Calu3 (cell line): ENCODE data around the gene HOXC11. TPM values are rescaled to one million over a fixed set of nuclear protein-coding genes. Genes with fewer than 3 reads are reported as not detected.

Experiments used
- BruUV-seq: library from RNA; stranded (reverse); fragments of 400-500 nt; replicated peaks from 2 replicates; lab custom pipeline; 2021; lab: Mats Ljungman, UMichigan
- CTCF ChIA-PET: fragments of 300-600 bp; sonication (Branson Sonifier 250); formaldehyde crosslinking; loops from one replicate; lab custom pipeline; 2022; ENCODE audit warnings: antibody characterized with exemption; lab: Charles Lee
- DNase-seq: peaks from one replicate; pipeline ENCODE4 v3.0.0; 2022
- H3K27ac Mint-ChIP-seq: one replicate; pipeline ENCODE4 v1.8.0; 2022; ENCODE audit warnings: mixed read lengths; ENCODE audit not compliant: unreplicated experiment
- H3K27me3 Mint-ChIP-seq: one replicate; pipeline ENCODE4 v1.8.0; 2022; ENCODE audit warnings: mixed read lengths; ENCODE audit not compliant: unreplicated experiment
- H3K36me3 Mint-ChIP-seq: one replicate; pipeline ENCODE4 v1.8.0; 2022; ENCODE audit warnings: mild to moderate bottlenecking, moderate library complexity, mixed read lengths; ENCODE audit not compliant: insufficient read depth, unreplicated experiment
- H3K4me1 Mint-ChIP-seq: one replicate; pipeline ENCODE4 v1.8.0; 2022; ENCODE audit warnings: mild to moderate bottlenecking, low read depth, mixed read lengths; ENCODE audit not compliant: unreplicated experiment
- H3K4me3 Mint-ChIP-seq: one replicate; pipeline ENCODE4 v1.8.0; 2022; ENCODE audit warnings: mild to moderate bottlenecking, low read depth, moderate library complexity, mixed read lengths; ENCODE audit not compliant: unreplicated experiment
- H3K9me3 Mint-ChIP-seq: one replicate; pipeline ENCODE4 v1.8.0; 2022; ENCODE audit warnings: low read depth, mixed read lengths; ENCODE audit not compliant: unreplicated experiment
- CTCF ChIP-seq: fragments of 200-600 bp; IDR thresholded peaks from one replicate; pipeline ENCODE4 v1.8.0; 2022; ENCODE audit warnings: antibody characterized with exemption; ENCODE audit not compliant: unreplicated experiment
- intact Hi-C: fragments of 100-400 bp; cut with micrococcal nuclease; formaldehyde crosslinking; loops from one replicate; pipeline ENCODE4 v1.10.0; 2022; ENCODE audit not compliant: unreplicated experiment
- total RNA-seq: library from RNA; stranded (reverse); gene quantifications from 2 replicates; pipeline ENCODE4 v1.2.3, GENCODE V29; 2022

HOXC11 gene
- total RNA-seq, 1 experiment from 2014 or later: not detected

DNA sequence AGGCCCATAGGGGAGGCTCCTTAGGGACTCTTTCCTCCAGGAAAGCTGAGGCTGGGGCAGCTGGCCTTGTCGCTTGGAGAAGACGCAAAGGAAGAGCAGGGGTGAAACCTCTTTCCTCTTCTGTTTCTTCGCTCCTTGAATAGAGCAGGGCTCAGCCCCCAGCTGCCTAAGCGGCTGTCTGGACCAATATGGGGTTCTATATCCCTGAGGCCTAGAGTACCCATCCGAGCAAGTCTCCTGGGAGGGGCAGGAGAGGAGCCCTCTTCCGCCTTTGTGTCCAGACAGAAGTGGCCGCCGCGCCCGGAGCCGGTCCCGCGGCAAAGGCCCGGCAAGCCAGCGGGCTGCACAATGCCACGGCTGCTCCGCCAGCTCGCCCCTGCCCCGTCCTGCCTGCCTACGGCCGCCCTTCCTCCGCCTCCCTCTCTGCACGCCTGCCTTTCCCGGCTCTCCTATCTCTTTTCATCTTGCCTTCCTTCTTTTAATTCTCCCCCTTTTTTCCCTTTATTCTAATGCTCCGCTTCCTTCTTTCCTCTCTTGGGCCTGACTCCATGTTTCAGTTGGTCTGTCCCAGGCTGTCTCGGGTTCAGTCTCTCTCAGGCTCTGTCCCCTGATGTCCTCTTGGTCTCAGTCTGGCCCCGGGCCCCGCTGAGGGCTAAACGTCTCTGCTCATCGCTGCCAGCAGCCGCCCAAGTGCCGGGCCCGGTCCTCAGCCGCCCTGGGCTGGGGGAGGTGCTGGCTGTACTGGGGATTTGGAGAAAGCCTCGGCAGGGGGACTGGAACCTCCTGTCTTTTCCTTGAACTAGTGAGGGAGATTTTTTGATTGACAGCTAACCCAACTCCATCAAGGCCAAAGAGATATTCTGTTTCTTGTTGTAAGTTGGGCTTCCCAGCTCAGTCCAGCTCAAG, 24.5 kb downstream of the HOXC11 start:
- DNase-seq: no peak
- CTCF ChIA-PET: interaction anchor here (1.2 kb wide), 1 partner anchor 13 kb away, joined by 3 read pairs; the partner anchor contains the start of gene HOXC10
- Mint-ChIP-seq H3K36me3 (peaks cover 27% of the 10 kb centered on the region), H3K4me3 (no peak overlapping the region), H3K27ac (no peak overlapping the region), H3K27me3 (peaks cover 89% of the 10 kb centered on the region), H3K4me1 (peaks cover 31% of the 10 kb centered on the region), H3K9me3 (no peaks in the 10 kb centered on the region)
- BruUV-seq: no TSS peak
- no peak for TF ChIP-seq CTCF
- intact Hi-C loops: no loop called here

DNA sequence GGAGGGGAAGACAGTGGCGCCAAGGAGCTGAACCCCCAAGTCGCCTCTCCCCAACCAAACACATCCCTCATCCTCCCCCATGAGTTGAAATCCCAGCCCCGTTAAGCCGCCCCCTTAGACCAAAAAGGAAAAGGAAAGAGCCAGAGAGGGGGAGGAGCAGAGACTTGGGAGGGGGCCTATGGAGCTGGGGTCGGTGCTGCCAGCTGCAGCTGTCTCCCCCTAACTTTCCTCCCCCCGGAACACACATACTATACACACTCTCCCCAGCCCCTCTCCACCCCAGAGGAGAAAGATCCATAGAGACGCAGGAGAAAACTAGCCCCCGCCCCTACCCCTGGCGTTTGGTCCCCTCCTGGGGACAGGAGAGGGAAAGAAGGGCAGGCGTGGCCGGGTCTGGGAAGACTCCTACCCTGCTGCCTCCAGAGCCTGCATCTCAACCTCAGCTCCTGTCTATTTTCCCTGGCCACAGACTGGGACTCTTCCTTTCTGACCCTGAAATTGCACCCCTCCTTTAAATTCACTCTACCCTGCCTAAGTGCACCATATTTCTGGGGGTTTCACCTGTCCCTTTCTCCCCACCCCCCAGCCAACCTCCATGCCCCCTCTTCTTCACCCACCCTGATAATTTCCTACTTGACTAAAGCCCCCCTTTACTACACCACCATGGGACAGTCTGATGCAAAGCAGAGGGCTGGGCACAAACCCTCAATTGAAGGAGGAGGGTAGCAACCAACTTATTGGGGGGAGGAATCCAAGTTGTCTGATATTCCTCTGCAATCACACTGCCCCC, 25.4 kb downstream of the HOXC11 start:
- H3K27ac Mint-ChIP-seq: no peak overlapping the region
- H3K27me3 Mint-ChIP-seq: peaks cover 89% of the 10 kb centered on the region
- CTCF ChIA-PET: interaction anchor here (1.0 kb wide), 1 partner anchor 207 kb away, joined by 3 read pairs; no protein-coding TSS in a partner anchor
- H3K4me1 Mint-ChIP-seq: peaks cover 31% of the 10 kb centered on the region
- peaks cover 27% of the 10 kb centered on the region for H3K36me3 Mint-ChIP-seq
- H3K9me3 Mint-ChIP-seq: no peaks in the 10 kb centered on the region
- DNase-seq: no peak
- intact Hi-C loops: no loop called here
- no peak overlapping the region for H3K4me3 Mint-ChIP-seq
- TF ChIP-seq CTCF: no peak
- BruUV-seq: no TSS peak

DNA sequence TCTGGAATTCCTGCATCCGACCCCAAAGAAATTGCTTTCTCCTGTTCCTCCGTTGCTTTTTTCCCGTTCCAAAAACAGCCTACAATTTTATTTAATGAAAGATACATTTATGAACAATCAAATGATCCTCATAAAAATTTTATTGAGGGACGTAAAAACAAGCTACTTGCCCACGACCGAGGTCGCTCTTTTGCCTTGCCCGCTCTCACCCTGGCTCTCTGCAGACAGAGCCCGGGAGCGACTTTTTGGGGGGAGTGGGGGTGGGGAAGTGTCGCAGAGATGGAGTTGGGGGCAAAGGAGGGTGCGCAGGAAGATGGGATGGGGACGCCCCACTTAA, 25.9 kb downstream of the HOXC11 start:
- H3K36me3 Mint-ChIP-seq: peaks cover 27% of the 10 kb centered on the region
- BruUV-seq: no TSS peak
- no peak overlapping the region for H3K4me3 Mint-ChIP-seq
- H3K27me3 Mint-ChIP-seq: peaks cover 89% of the 10 kb centered on the region
- peaks cover 27% of the 10 kb centered on the region for H3K4me1 Mint-ChIP-seq
- H3K9me3 Mint-ChIP-seq: no peaks in the 10 kb centered on the region
- no peak for DNase-seq
- CTCF ChIA-PET: interaction anchor here (1.0 to 2.0 kb wide), 3 partner anchors 203 to 209 kb away, joined by 3 to 7 read pairs (median 4); no protein-coding TSS in a partner anchor
- no peak for TF ChIP-seq CTCF
- intact Hi-C loops: no loop called here
- no peak overlapping the region for H3K27ac Mint-ChIP-seq

GRCh38 chr12:53999559-54000115, 26.7 kb downstream of the HOXC11 start:
- H3K9me3 Mint-ChIP-seq: no peaks in the 10 kb centered on the region
- peaks cover 27% of the 10 kb centered on the region for H3K36me3 Mint-ChIP-seq
- H3K27me3 Mint-ChIP-seq: peaks cover 89% of the 10 kb centered on the region
- no peak for TF ChIP-seq CTCF
- H3K4me3 Mint-ChIP-seq: peak overlapping the region; percentile 70
- DNase-seq: peak; percentile 55
- no peak overlapping the region for H3K27ac Mint-ChIP-seq
- CTCF ChIA-PET: interaction anchor here (0.9 to 2.0 kb wide), 5 partner anchors 9 to 215 kb away, joined by 3 to 8 read pairs (median 4); partner anchors contain the start of gene HOXC8
- intact Hi-C loops: no loop called here
- peaks cover 19% of the 10 kb centered on the region for H3K4me1 Mint-ChIP-seq
- no TSS peak for BruUV-seq
